LNCAP (cell line): ENCODE results near the gene NCOR2.

Source experiments
- CTCF ChIP-seq: fragments of 450-650 bp; IDR thresholded peaks from 2 replicates; pipeline ENCODE4 v1.5.1; 2017; ENCODE audit warnings: mild to moderate bottlenecking

Gene NCOR2

GRCh38 chr12:124605150-124605882 is 37.9 kb upstream of the NCOR2 start:
- no peak for TF ChIP-seq CTCF

GRCh38 chr12:124604264-124604680 is 36.9 kb upstream of the NCOR2 start:
- no peak for TF ChIP-seq CTCF

GRCh38 chr12:124603831-124604251 is 36.4 kb upstream of the NCOR2 start:
- TF ChIP-seq CTCF, result no peak

- TF ChIP-seq CTCF, result no peak
These were observed 35.7 kb upstream of the NCOR2 start for GRCh38 chr12:124603100-124603541.

- no peak for TF ChIP-seq CTCF
These were observed 34.3 kb upstream of the NCOR2 start for GRCh38 chr12:124601706-124602105.

- no peak for TF ChIP-seq CTCF
These were observed 31.9 kb upstream of the NCOR2 start for GRCh38 chr12:124599074-124599999.

GRCh38 chr12:124597041-124597440 is 29.6 kb upstream of the NCOR2 start:
- TF ChIP-seq CTCF, result no peak
